Measurements from ENCODE around the gene GAB2. TPM values are rescaled to one million over a fixed set of nuclear protein-coding genes. Genes with fewer than 3 reads are reported as not detected.

GAB2 gene
- total RNA-seq, 5 donors from 2014 or later (not counting 1 experiment from before 2014, with no cell fraction given), result 5.4 to 17.2 (median 8.8) TPM

GRCh38 chr11:78231962-78232501 lies 185.6 kb downstream of the GAB2 start:
- no peak overlapping the region for H3K27ac Mint-ChIP-seq
- CTCF ChIA-PET, result no interaction called here
- no peaks in the 10 kb centered on the region for H3K27me3 Mint-ChIP-seq
- H3K4me3 Mint-ChIP-seq, result no peak overlapping the region
- DNase-seq, result no peak
- no peak overlapping the region for H3K4me3 ChIP-seq (ENCODE audit: control insufficient read depth in 1 of 2, extremely low read depth in 1 of 2, low read length in 1 of 2)
- H3K27me3 ChIP-seq (replicated peaks in 1 of 2; ENCODE audit: control insufficient read depth in 2 of 2, extremely low read depth in 1 of 2, insufficient read depth in 2 of 2, low read length in 1 of 2), result no peaks in the 10 kb centered on the region
- H3K36me3 Mint-ChIP-seq, result peaks cover 12% of the 10 kb centered on the region
- no peaks in the 10 kb centered on the region for H3K36me3 ChIP-seq (ENCODE audit: control insufficient read depth in 2 of 2, extremely low read depth in 1 of 2, insufficient read depth in 1 of 2, low read length in 1 of 2)
- POLR2A ChIA-PET, result no interaction called here
- peaks cover 3 to 14% (median 13%) of the 10 kb centered on the region in 3 donors for H3K4me1 Mint-ChIP-seq
- ATAC-seq (replicated peaks in 1 of 4), result no peak
- peaks cover 0 to 5% of the 10 kb centered on the region in 2 experiments for H3K4me1 ChIP-seq (ENCODE audit: control insufficient read depth in 1 of 2, extremely low read depth in 1 of 2, insufficient read depth in 2 of 2, low read length in 2 of 2)
- H3K9me3 Mint-ChIP-seq, result peaks cover 0 to under 1% (median under 1%) of the 10 kb centered on the region in 3 donors
- no peaks in the 10 kb centered on the region for H3K9me3 ChIP-seq
- H3K27ac ChIP-seq (ENCODE audit: low read length), result no peak overlapping the region

- Mint-ChIP-seq H3K9me3 (no peaks in the 10 kb centered on the region), H3K27me3 (no peaks in the 10 kb centered on the region), H3K4me3 (no peak overlapping the region), H3K27ac (no peak overlapping the region), H3K4me1 (peaks cover 3 to 16% (median 14%) of the 10 kb centered on the region in 3 donors), H3K36me3 (peaks cover 3% of the 10 kb centered on the region)
- no peaks in the 10 kb centered on the region for H3K36me3 ChIP-seq (ENCODE audit: control insufficient read depth in 2 of 2, extremely low read depth in 1 of 2, insufficient read depth in 1 of 2, low read length in 1 of 2)
- POLR2A ChIA-PET, result no interaction called here
- 69% methylated on average over 5 of the region's 7 CpGs for WGBS (ENCODE audit: insufficient coverage)
- H3K4me1 ChIP-seq (ENCODE audit: control insufficient read depth in 1 of 2, extremely low read depth in 1 of 2, insufficient read depth in 2 of 2, low read length in 2 of 2), result peaks cover 0 to 5% of the 10 kb centered on the region in 2 experiments
- DNase-seq (no peak), ATAC-seq (replicated peaks in 1 of 4) (no peak)
- H3K9me3 ChIP-seq, result no peaks in the 10 kb centered on the region
- H3K4me3 ChIP-seq (ENCODE audit: control insufficient read depth in 1 of 2, extremely low read depth in 1 of 2, low read length in 1 of 2), result no peak overlapping the region
- CTCF ChIA-PET, result no interaction called here
- no peaks in the 10 kb centered on the region for H3K27me3 ChIP-seq (replicated peaks in 1 of 2; ENCODE audit: control insufficient read depth in 2 of 2, extremely low read depth in 1 of 2, insufficient read depth in 2 of 2, low read length in 1 of 2)
- H3K27ac ChIP-seq (ENCODE audit: low read length), result no peak overlapping the region
These were observed 187.3 kb downstream of the GAB2 start for GRCh38 chr11:78230161-78230877.

- 60% methylated on average over 1 of the region's 2 CpGs for WGBS (ENCODE audit: insufficient coverage)
- CTCF ChIA-PET, result interaction anchor here in 1 of 2 donors (2.6 kb wide), 1 partner anchor 335 kb away, joined by 22 read pairs; no protein-coding TSS in a partner anchor
- no peaks in the 10 kb centered on the region for H3K9me3 Mint-ChIP-seq
- no peaks in the 10 kb centered on the region for H3K27me3 Mint-ChIP-seq
- peaks cover 13% of the 10 kb centered on the region for H3K36me3 Mint-ChIP-seq
- H3K4me1 Mint-ChIP-seq, result peaks cover 3 to 24% (median 18%) of the 10 kb centered on the region in 3 donors
- no peak overlapping the region for H3K27ac Mint-ChIP-seq
- DNase-seq, result no peak
- POLR2A ChIA-PET, result no interaction called here
- no peaks in the 10 kb centered on the region for H3K36me3 ChIP-seq (ENCODE audit: control insufficient read depth in 2 of 2, extremely low read depth in 1 of 2, insufficient read depth in 1 of 2, low read length in 1 of 2)
- peaks cover 0 to 5% of the 10 kb centered on the region in 2 experiments for H3K4me1 ChIP-seq (ENCODE audit: control insufficient read depth in 1 of 2, extremely low read depth in 1 of 2, insufficient read depth in 2 of 2, low read length in 2 of 2)
- no peaks in the 10 kb centered on the region for H3K27me3 ChIP-seq (replicated peaks in 1 of 2; ENCODE audit: control insufficient read depth in 2 of 2, extremely low read depth in 1 of 2, insufficient read depth in 2 of 2, low read length in 1 of 2)
- H3K9me3 ChIP-seq, result no peaks in the 10 kb centered on the region
- no peak for ATAC-seq (replicated peaks in 1 of 4)
- no peak overlapping the region for H3K4me3 ChIP-seq (ENCODE audit: control insufficient read depth in 1 of 2, extremely low read depth in 1 of 2, low read length in 1 of 2)
- no peak overlapping the region for H3K4me3 Mint-ChIP-seq
- no peak overlapping the region for H3K27ac ChIP-seq (ENCODE audit: low read length)
These were observed 188.5 kb downstream of the GAB2 start for GRCh38 chr11:78229106-78229505.

GRCh38 chr11:78228467-78228866 lies 189.2 kb downstream of the GAB2 start:
- ChIA-PET POLR2A (no interaction called here), CTCF (interaction anchor here (1.1 to 2.6 kb wide), 2 partner anchors 10 to 336 kb away, joined by 3 to 22 read pairs; no protein-coding TSS in a partner anchor)
- ATAC-seq (replicated peaks in 1 of 4) (peak in 2 of 4 experiments; percentile 42 to 63), DNase-seq (peak in 2 of 35 experiments; percentile 7 to 47)
- Mint-ChIP-seq H3K27ac (no peak overlapping the region), H3K4me3 (no peak overlapping the region), H3K9me3 (no peaks in the 10 kb centered on the region), H3K36me3 (peaks cover 14% of the 10 kb centered on the region), H3K27me3 (no peaks in the 10 kb centered on the region), H3K4me1 (peaks cover 4 to 28% (median 20%) of the 10 kb centered on the region in 3 donors)
- no peak overlapping the region for H3K27ac ChIP-seq (ENCODE audit: low read length)
- peaks cover 0 to 5% of the 10 kb centered on the region in 2 experiments for H3K4me1 ChIP-seq (ENCODE audit: control insufficient read depth in 1 of 2, extremely low read depth in 1 of 2, insufficient read depth in 2 of 2, low read length in 2 of 2)
- WGBS (ENCODE audit: insufficient coverage), result 100% methylated on average over 3 of the region's 3 CpGs
- H3K36me3 ChIP-seq (ENCODE audit: control insufficient read depth in 2 of 2, extremely low read depth in 1 of 2, insufficient read depth in 1 of 2, low read length in 1 of 2), result no peaks in the 10 kb centered on the region
- no peak overlapping the region for H3K4me3 ChIP-seq (ENCODE audit: control insufficient read depth in 1 of 2, extremely low read depth in 1 of 2, low read length in 1 of 2)
- H3K27me3 ChIP-seq (replicated peaks in 1 of 2; ENCODE audit: control insufficient read depth in 2 of 2, extremely low read depth in 1 of 2, insufficient read depth in 2 of 2, low read length in 1 of 2), result no peaks in the 10 kb centered on the region
- no peaks in the 10 kb centered on the region for H3K9me3 ChIP-seq

GRCh38 chr11:78227921-78228320 lies 189.7 kb downstream of the GAB2 start:
- no peak for ATAC-seq (replicated peaks in 1 of 4)
- WGBS (ENCODE audit: insufficient coverage), result 87% methylated on average over 4 of the region's 4 CpGs
- H3K36me3 Mint-ChIP-seq, result peaks cover 17% of the 10 kb centered on the region
- no peak overlapping the region for H3K27ac Mint-ChIP-seq
- ChIA-PET POLR2A (interaction anchor here (0.6 to 0.8 kb wide), 3 partner anchors 9 to 1882 kb away, joined by 5 to 8 read pairs (median 6); no protein-coding TSS in a partner anchor), CTCF (interaction anchor here (0.6 to 2.6 kb wide), 3 partner anchors 10 to 336 kb away, joined by 3 to 22 read pairs (median 4); no protein-coding TSS in a partner anchor)
- no peak overlapping the region for H3K4me3 ChIP-seq (ENCODE audit: control insufficient read depth in 1 of 2, extremely low read depth in 1 of 2, low read length in 1 of 2)
- H3K9me3 ChIP-seq, result no peaks in the 10 kb centered on the region
- H3K27me3 ChIP-seq (replicated peaks in 1 of 2; ENCODE audit: control insufficient read depth in 2 of 2, extremely low read depth in 1 of 2, insufficient read depth in 2 of 2, low read length in 1 of 2), result no peaks in the 10 kb centered on the region
- H3K4me1 Mint-ChIP-seq, result peaks cover 6 to 31% (median 22%) of the 10 kb centered on the region in 3 donors
- H3K4me3 Mint-ChIP-seq, result no peak overlapping the region
- H3K9me3 Mint-ChIP-seq, result no peaks in the 10 kb centered on the region
- no peak for DNase-seq
- H3K27ac ChIP-seq (ENCODE audit: low read length), result no peak overlapping the region
- H3K4me1 ChIP-seq (ENCODE audit: control insufficient read depth in 1 of 2, extremely low read depth in 1 of 2, insufficient read depth in 2 of 2, low read length in 2 of 2), result peaks cover 0 to 5% of the 10 kb centered on the region in 2 experiments
- H3K27me3 Mint-ChIP-seq, result no peaks in the 10 kb centered on the region
- H3K36me3 ChIP-seq (ENCODE audit: control insufficient read depth in 2 of 2, extremely low read depth in 1 of 2, insufficient read depth in 1 of 2, low read length in 1 of 2), result no peaks in the 10 kb centered on the region

- 95% methylated on average over 6 of the region's 12 CpGs for WGBS (ENCODE audit: insufficient coverage)
- ChIA-PET POLR2A (interaction anchor here (0.6 to 0.8 kb wide), 3 partner anchors 10 to 1882 kb away, joined by 5 to 8 read pairs (median 6); no protein-coding TSS in a partner anchor), CTCF (interaction anchor here (0.6 to 2.6 kb wide), 3 partner anchors 9 to 337 kb away, joined by 3 to 22 read pairs (median 4); no protein-coding TSS in a partner anchor)
- no peak for DNase-seq
- Histone ChIP-seq H3K27me3 (replicated peaks in 1 of 2; ENCODE audit: control insufficient read depth in 2 of 2, extremely low read depth in 1 of 2, insufficient read depth in 2 of 2, low read length in 1 of 2) (no peaks in the 10 kb centered on the region), H3K27ac (ENCODE audit: low read length) (no peak overlapping the region), H3K9me3 (no peaks in the 10 kb centered on the region), H3K4me1 (ENCODE audit: control insufficient read depth in 1 of 2, extremely low read depth in 1 of 2, insufficient read depth in 2 of 2, low read length in 2 of 2) (peaks cover 0 to 5% of the 10 kb centered on the region in 2 experiments), H3K36me3 (ENCODE audit: control insufficient read depth in 2 of 2, extremely low read depth in 1 of 2, insufficient read depth in 1 of 2, low read length in 1 of 2) (no peaks in the 10 kb centered on the region), H3K4me3 (ENCODE audit: control insufficient read depth in 1 of 2, extremely low read depth in 1 of 2, low read length in 1 of 2) (no peak overlapping the region)
- peaks cover 6 to 31% (median 22%) of the 10 kb centered on the region in 3 donors for H3K4me1 Mint-ChIP-seq
- no peak overlapping the region for H3K27ac Mint-ChIP-seq
- no peak for ATAC-seq (replicated peaks in 1 of 4)
- no peaks in the 10 kb centered on the region for H3K27me3 Mint-ChIP-seq
- no peak overlapping the region for H3K4me3 Mint-ChIP-seq
- no peaks in the 10 kb centered on the region for H3K9me3 Mint-ChIP-seq
- peaks cover 17% of the 10 kb centered on the region for H3K36me3 Mint-ChIP-seq
These were observed 190.6 kb downstream of the GAB2 start for GRCh38 chr11:78226684-78227680.

All from T-cell (primary cell).